HCT116 (cell line): ENCODE measurements around the gene TMC3.

Source experiments
- ATF3 ChIP-seq: IDR thresholded peaks from 2 replicates; pipeline ENCODE4 v1.6.1; 2012
- EZH2 ChIP-seq: fragments of 200-600 bp; sonication (generic); IDR thresholded peaks from 2 replicates; pipeline ENCODE4 v1.6.1; 2017; ENCODE audit warnings: antibody characterized with exemption, mixed run types
- EZH2phosphoT487 ChIP-seq: fragments of 200-600 bp; IDR thresholded peaks from 2 replicates; pipeline ENCODE4 v1.6.1; 2018; ENCODE audit warnings: antibody characterized with exemption, borderline replicate concordance
- POLR2A ChIP-seq: IDR thresholded peaks from 2 replicates; pipeline ENCODE4 v1.7.0; 2011; ENCODE audit warnings: borderline replicate concordance; ENCODE audit not compliant: insufficient read depth, insufficient read length; ENCODE audit errors: extremely low read depth
- POLR2AphosphoS5 ChIP-seq: IDR thresholded peaks from 2 replicates; pipeline ENCODE4 v1.6.1; 2011; ENCODE audit warnings: mild to moderate bottlenecking, low read depth, low read length, moderate library complexity
- RAD21 ChIP-seq: IDR thresholded peaks from 2 replicates; pipeline ENCODE4 v1.6.1; 2012; ENCODE audit warnings: low read depth, mild to moderate bottlenecking
- SIN3A ChIP-seq: IDR thresholded peaks from 2 replicates; pipeline ENCODE4 v1.6.1; 2012; ENCODE audit warnings: low read depth
- SP1 ChIP-seq: IDR thresholded peaks from 2 replicates; pipeline ENCODE4 v1.6.1; 2012; ENCODE audit warnings: low read depth
- TF ChIP-seq, protein P1 (sequence below), 3 experiments: fragments of 200-600 bp in 1 of 3; sonication (generic) in 1 of 3; IDR thresholded peaks in 2 of 3; conservative IDR thresholded peaks in 1 of 3; 2 replicates each; pipeline ENCODE4 v1.5.1; 2012 to 2017; ENCODE audit warnings: low read depth in 2 of 3, low read length in 2 of 3, antibody characterized with exemption in 1 of 3, borderline replicate concordance in 1 of 3, control low read depth in 1 of 3, mild to moderate bottlenecking in 1 of 3, mixed read lengths in 1 of 3, mixed run types in 1 of 3, moderate library complexity in 1 of 3; ENCODE audit not compliant: insufficient read depth in 1 of 3
- TF ChIP-seq, protein P2 (sequence below): IDR thresholded peaks from 2 replicates; pipeline ENCODE4 v1.6.1; 2012; ENCODE audit warnings: low read depth
- TF ChIP-seq, protein P3 (sequence below): IDR thresholded peaks from 2 replicates; pipeline ENCODE4 v1.6.1; 2011; ENCODE audit warnings: mild to moderate bottlenecking, low read length, moderate library complexity; ENCODE audit not compliant: insufficient replicate concordance; ENCODE audit errors: extremely low read depth

GRCh38 chr15:81315452-81316175 is 58.4 kb downstream of the TMC3 start:
- TF ChIP-seq ATF3 (no peak), SP1 (no peak), POLR2AphosphoS5 (no peak), POLR2A (no peak), SIN3A (no peak), EZH2phosphoT487 (no peak), EZH2 (no peak), RAD21 (no peak)
- TF ChIP-seq, protein P1, sequence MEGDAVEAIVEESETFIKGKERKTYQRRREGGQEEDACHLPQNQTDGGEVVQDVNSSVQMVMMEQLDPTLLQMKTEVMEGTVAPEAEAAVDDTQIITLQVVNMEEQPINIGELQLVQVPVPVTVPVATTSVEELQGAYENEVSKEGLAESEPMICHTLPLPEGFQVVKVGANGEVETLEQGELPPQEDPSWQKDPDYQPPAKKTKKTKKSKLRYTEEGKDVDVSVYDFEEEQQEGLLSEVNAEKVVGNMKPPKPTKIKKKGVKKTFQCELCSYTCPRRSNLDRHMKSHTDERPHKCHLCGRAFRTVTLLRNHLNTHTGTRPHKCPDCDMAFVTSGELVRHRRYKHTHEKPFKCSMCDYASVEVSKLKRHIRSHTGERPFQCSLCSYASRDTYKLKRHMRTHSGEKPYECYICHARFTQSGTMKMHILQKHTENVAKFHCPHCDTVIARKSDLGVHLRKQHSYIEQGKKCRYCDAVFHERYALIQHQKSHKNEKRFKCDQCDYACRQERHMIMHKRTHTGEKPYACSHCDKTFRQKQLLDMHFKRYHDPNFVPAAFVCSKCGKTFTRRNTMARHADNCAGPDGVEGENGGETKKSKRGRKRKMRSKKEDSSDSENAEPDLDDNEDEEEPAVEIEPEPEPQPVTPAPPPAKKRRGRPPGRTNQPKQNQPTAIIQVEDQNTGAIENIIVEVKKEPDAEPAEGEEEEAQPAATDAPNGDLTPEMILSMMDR (IDR thresholded peaks at IDR 0.05 in 2 of 3, conservative IDR thresholded peaks at IDR 0.05 in 1 of 3; ENCODE audit: borderline replicate concordance in 1 of 3, insufficient read depth in 1 of 3, low read depth in 2 of 3, low read length in 2 of 3) = no peak
- TF ChIP-seq, protein P2, sequence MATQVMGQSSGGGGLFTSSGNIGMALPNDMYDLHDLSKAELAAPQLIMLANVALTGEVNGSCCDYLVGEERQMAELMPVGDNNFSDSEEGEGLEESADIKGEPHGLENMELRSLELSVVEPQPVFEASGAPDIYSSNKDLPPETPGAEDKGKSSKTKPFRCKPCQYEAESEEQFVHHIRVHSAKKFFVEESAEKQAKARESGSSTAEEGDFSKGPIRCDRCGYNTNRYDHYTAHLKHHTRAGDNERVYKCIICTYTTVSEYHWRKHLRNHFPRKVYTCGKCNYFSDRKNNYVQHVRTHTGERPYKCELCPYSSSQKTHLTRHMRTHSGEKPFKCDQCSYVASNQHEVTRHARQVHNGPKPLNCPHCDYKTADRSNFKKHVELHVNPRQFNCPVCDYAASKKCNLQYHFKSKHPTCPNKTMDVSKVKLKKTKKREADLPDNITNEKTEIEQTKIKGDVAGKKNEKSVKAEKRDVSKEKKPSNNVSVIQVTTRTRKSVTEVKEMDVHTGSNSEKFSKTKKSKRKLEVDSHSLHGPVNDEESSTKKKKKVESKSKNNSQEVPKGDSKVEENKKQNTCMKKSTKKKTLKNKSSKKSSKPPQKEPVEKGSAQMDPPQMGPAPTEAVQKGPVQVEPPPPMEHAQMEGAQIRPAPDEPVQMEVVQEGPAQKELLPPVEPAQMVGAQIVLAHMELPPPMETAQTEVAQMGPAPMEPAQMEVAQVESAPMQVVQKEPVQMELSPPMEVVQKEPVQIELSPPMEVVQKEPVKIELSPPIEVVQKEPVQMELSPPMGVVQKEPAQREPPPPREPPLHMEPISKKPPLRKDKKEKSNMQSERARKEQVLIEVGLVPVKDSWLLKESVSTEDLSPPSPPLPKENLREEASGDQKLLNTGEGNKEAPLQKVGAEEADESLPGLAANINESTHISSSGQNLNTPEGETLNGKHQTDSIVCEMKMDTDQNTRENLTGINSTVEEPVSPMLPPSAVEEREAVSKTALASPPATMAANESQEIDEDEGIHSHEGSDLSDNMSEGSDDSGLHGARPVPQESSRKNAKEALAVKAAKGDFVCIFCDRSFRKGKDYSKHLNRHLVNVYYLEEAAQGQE = no peak
- TF ChIP-seq, protein P3, sequence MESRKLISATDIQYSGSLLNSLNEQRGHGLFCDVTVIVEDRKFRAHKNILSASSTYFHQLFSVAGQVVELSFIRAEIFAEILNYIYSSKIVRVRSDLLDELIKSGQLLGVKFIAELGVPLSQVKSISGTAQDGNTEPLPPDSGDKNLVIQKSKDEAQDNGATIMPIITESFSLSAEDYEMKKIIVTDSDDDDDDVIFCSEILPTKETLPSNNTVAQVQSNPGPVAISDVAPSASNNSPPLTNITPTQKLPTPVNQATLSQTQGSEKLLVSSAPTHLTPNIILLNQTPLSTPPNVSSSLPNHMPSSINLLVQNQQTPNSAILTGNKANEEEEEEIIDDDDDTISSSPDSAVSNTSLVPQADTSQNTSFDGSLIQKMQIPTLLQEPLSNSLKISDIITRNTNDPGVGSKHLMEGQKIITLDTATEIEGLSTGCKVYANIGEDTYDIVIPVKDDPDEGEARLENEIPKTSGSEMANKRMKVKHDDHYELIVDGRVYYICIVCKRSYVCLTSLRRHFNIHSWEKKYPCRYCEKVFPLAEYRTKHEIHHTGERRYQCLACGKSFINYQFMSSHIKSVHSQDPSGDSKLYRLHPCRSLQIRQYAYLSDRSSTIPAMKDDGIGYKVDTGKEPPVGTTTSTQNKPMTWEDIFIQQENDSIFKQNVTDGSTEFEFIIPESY = no peak
